NCI-H526 treated with DMSO at 0.1 percent for 48 hours (cell line): ENCODE measurements around the gene DLX5.
"Not testable (repeated sequence)": the region's sequence is repeated elsewhere in the genome, so short reads cannot be mapped to it uniquely, and the experiment has no call there.

Source experiments
- DNase-seq: peaks from one replicate; lab custom pipeline; 2025; lab: John Stamatoyannopoulos, UW

The DLX5 gene

GRCh38 chr7:97024209-97025129 lies at the start of gene DLX5:
Gene DLX5 (minus strand): TSS chr7:97024831. CDS start chr7:97024623, 208 bp downstream.
- peak; percentile 89 for DNase-seq

- not testable (repeated sequence) for DNase-seq
Measured at GRCh38 chr7:97072025-97072424, 47.4 kb upstream of the DLX5 start.

- DNase-seq: peak; percentile 42
Measured at GRCh38 chr7:97064972-97065587, 40.4 kb upstream of the DLX5 start.

- no peak for DNase-seq
Measured at GRCh38 chr7:97064020-97064419, 39.4 kb upstream of the DLX5 start.

GRCh38 chr7:97043281-97043680 lies 18.6 kb upstream of the DLX5 start:
- DNase-seq: no peak

- DNase-seq: no peak
Measured at GRCh38 chr7:97039374-97040065, 14.9 kb upstream of the DLX5 start.

GRCh38 chr7:97034213-97034852 lies 9.7 kb upstream of the DLX5 start:
- DNase-seq: not testable (repeated sequence)

- peak; percentile 74 for DNase-seq
Measured at GRCh38 chr7:97027427-97028234, 3.0 kb upstream of the DLX5 start.

GRCh38 chr7:97026715-97027426 lies 2.2 kb upstream of the DLX5 start:
- no peak for DNase-seq

GRCh38 chr7:97025983-97026714 lies 1.5 kb upstream of the DLX5 start:
- DNase-seq: no peak

GRCh38 chr7:97025130-97025499 lies 484 bp upstream of the DLX5 start:
- DNase-seq: no peak

- no peak for DNase-seq
Measured at GRCh38 chr7:97022491-97023306, 1.9 kb downstream of the DLX5 start.

- DNase-seq: no peak
Measured at GRCh38 chr7:97021747-97022490, 2.7 kb downstream of the DLX5 start.

- no peak for DNase-seq
Measured at GRCh38 chr7:97020996-97021746, 3.5 kb downstream of the DLX5 start.

- DNase-seq: no peak
Measured at GRCh38 chr7:97020601-97020995, 4.0 kb downstream of the DLX5 start.

- DNase-seq: no peak
Measured at GRCh38 chr7:97019710-97020225, 4.9 kb downstream of the DLX5 start.

GRCh38 chr7:97018791-97019531 lies 5.7 kb downstream of the DLX5 start:
- no peak for DNase-seq
